Measurements from ENCODE around the gene MYZAP. TPM values are rescaled to one million over a fixed set of nuclear protein-coding genes. Genes with fewer than 3 reads are reported as not detected.

MYZAP gene
- total RNA-seq, 1 donor from 2014 or later: 0.28 TPM

- Mint-ChIP-seq H3K27me3 (ENCODE audit: low read depth) (no peaks in the 10 kb centered on the region), H3K4me3 (no peak overlapping the region), H3K9me3 (no peaks in the 10 kb centered on the region), H3K4me1 (no peaks in the 10 kb centered on the region), H3K36me3 (ENCODE audit: low read depth) (no peaks in the 10 kb centered on the region), H3K27ac (ENCODE audit: unreplicated experiment) (no peak overlapping the region)
- DNase-seq (ENCODE audit: low read depth, low spot score): no peak
- TF ChIP-seq CTCF (conservative IDR thresholded peaks at IDR 0.05): no peak
Observed at GRCh38 chr15:57683481-57683880, 91.8 kb downstream of the MYZAP start.

DNA sequence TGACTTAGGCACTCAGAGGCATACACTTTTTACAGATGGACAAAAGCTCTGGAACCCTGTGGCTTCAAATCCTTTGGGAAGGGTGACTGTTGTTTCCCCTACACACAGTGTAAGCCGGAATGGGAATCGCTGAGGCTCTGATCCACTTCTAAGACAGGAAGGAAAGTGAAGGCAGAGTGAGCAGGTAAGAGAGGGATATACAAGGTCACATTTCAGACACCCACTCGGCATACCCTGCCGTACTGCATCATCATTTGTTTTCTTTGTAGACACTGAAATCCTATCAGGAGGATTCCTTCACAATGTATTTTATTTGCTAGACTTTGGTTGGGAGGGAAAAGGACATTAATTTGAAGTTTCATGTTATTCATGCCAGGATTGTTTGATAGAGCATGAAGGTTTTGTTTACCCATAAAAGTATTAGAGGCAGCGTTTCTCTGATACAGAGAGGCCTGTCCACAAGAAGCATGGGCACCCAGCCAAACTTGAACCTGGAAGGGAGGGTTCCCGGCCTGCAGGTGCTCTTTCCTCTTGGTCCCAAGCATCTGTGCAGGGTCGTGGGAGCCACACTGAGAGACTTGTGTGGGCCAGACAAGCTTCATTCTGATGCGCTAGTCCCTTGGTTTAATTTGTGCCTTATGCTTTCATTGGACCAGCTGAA lies 92.9 kb downstream of the MYZAP start:
- Mint-ChIP-seq H3K27me3 (ENCODE audit: low read depth) (no peaks in the 10 kb centered on the region), H3K9me3 (no peaks in the 10 kb centered on the region), H3K4me1 (no peaks in the 10 kb centered on the region), H3K4me3 (no peak overlapping the region), H3K36me3 (ENCODE audit: low read depth) (no peaks in the 10 kb centered on the region), H3K27ac (ENCODE audit: unreplicated experiment) (no peak overlapping the region)
- DNase-seq (ENCODE audit: low read depth, low spot score): no peak
- TF ChIP-seq CTCF (conservative IDR thresholded peaks at IDR 0.05): no peak

DNA sequence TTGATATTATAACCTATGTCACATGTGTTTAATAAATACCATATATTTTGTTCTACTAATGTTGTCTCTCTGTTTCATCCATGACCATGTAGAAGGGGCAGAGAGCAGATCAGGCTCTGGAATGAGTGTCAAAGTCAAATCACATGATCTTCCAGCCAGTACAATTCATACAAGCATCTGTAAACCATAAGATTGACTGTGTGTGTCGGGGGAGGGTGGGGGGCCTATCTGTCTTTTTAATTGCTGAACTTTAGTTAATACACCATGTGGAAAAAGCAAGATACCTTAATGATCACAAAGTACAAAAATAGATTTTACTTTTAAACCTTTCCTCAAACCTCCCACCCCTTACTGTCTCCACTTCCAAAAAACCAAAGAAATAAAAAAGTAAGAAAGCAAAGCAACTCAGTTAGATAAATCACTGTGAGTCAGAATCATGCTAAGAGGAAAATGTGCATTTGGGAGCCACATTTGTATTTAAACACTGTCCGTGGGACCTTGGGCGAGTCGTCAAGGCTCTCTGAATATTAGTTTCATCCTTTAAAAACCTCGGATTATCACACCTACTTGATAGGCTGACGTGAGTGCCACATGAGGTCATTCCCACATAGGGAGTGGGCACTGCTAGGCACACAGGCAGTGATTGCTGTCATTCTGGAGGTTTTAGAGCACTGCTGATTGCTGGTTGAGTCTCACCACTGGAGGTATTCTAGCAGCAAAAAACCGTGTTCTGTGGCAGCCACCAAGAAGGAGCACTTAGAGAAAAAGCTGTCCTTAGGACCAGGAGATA lies 93.8 kb downstream of the MYZAP start:
- DNase-seq (ENCODE audit: low read depth, low spot score): no peak
- H3K27me3 Mint-ChIP-seq (ENCODE audit: low read depth): no peaks in the 10 kb centered on the region
- no peaks in the 10 kb centered on the region for H3K4me1 Mint-ChIP-seq
- TF ChIP-seq CTCF (conservative IDR thresholded peaks at IDR 0.05): no peak
- no peaks in the 10 kb centered on the region for H3K9me3 Mint-ChIP-seq
- peak overlapping the region; percentile 6 for H3K27ac Mint-ChIP-seq (ENCODE audit: unreplicated experiment)
- no peak overlapping the region for H3K4me3 Mint-ChIP-seq
- no peaks in the 10 kb centered on the region for H3K36me3 Mint-ChIP-seq (ENCODE audit: low read depth)

- Mint-ChIP-seq H3K27me3 (ENCODE audit: low read depth) (no peaks in the 10 kb centered on the region), H3K9me3 (no peaks in the 10 kb centered on the region), H3K4me1 (no peaks in the 10 kb centered on the region), H3K27ac (ENCODE audit: unreplicated experiment) (no peak overlapping the region), H3K36me3 (ENCODE audit: low read depth) (no peaks in the 10 kb centered on the region), H3K4me3 (no peak overlapping the region)
- no peak for TF ChIP-seq CTCF (conservative IDR thresholded peaks at IDR 0.05)
- DNase-seq (ENCODE audit: low read depth, low spot score): no peak
Observed at GRCh38 chr15:57686657-57687056, 95.0 kb downstream of the MYZAP start.

- Mint-ChIP-seq H3K27me3 (ENCODE audit: low read depth) (peaks cover 2% of the 10 kb centered on the region), H3K4me3 (no peak overlapping the region), H3K9me3 (no peaks in the 10 kb centered on the region), H3K36me3 (ENCODE audit: low read depth) (no peaks in the 10 kb centered on the region), H3K27ac (ENCODE audit: unreplicated experiment) (no peak overlapping the region), H3K4me1 (no peaks in the 10 kb centered on the region)
- TF ChIP-seq CTCF (conservative IDR thresholded peaks at IDR 0.05): no peak
- no peak for DNase-seq (ENCODE audit: low read depth, low spot score)
Observed at GRCh38 chr15:57690341-57690966, 98.8 kb downstream of the MYZAP start.

Data from neural crest cell (in vitro differentiated cells).